Hippocampal formation (tissue), 2 donors: ENCODE data around the gene NCKIPSD.
A peak's percentile ranks its signal among the peaks of the same experiment; 100 is the strongest.

Experiments used
- DNase-seq, 2 donors: peaks; one replicate each; lab custom pipeline; 2025; lab: John Stamatoyannopoulos, UW

Gene NCKIPSD

DNA sequence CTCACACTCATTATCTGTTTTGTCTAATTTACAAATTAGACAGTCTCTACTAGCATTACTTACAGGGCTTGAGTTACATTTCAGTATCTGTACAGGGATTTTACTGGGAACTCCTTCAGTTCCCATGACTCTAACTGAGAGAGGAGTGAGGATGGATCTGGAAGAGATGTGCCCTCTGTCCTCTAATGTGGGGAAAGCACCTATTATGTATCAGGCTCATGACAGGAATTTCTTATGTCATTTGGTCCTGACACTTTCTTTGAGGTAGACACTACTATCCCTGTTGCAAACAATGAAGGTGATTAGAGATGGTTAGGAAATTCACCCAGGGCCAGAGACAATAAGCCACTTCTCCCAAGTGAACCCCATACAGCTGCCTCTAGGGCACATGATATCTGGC lies 10.9 kb upstream of the NCKIPSD start:
- no peak for DNase-seq

DNA sequence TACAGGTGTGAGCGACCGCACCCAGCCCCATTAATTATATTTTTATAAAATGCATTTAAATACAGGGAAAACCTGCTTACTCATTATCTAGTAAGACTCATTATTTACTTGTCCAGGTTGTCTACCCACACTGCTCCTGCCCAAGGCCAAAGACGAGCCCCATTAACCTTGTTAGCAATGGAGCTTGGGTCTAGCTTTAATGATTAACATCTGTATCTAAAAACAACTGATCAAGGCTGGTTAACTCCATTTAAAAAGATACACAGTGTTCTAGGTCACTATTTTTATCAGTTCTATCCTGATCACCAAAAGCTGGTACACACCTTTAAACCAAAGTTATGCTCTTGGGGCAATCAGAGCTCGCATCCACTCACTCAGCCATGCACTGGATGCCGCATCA lies 10.4 kb upstream of the NCKIPSD start:
- no peak for DNase-seq

DNA sequence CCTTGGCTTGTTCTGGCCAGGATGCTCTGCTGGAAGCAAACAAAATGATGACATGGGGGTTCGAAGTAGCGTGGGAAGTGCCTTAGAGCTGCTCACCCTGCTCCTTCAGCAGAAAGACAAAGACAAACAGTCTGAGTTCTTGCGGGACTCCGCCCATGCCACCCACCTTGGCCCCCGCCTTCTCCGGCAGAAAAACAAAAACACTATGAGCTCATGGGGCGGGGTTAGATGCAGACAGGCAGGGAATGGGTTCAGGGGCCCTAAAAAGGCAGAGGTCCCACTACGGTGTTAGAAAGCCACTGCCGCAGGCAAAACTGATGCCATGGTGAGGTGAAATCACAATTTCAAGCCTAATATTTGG lies 9.7 kb upstream of the NCKIPSD start:
- DNase-seq = peak in 1 of 2 donors; percentile 16

DNA sequence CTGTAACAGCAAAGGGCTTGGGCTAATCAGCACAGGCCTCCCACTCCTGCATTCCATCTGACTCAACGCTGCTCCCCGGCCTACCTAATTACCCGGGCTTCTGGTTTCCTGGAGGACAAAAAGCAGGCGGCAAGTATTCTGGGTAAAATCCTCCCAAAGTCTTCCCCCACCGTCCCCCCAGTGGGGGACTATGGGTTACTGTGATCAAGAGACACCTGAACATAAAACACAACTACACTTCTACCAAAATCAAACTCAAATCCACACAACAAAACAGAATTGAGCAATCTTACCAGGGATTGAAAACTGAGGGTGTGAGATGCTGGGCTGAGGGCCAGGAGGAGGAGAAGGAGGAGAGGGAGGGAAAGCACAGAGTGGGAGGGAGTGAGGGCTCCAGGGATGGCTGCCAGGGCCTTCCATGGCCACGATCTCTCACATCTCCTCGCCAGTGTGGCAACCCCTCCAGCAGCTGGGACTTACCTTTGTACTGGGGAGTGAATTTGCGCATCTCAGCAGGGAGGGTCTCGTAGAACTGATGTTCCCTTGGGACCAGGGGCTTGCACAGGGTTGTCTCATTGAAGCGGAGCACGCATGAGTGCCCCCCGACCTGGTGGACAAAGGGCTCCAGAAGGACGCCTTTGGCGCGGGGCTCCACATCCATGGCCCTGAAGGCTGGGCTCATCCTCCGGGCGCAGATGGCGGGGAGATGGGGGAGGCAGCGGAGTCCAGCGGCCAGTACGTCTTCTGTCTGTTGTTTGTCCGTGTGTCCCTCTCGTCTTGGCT lies 9.1 kb upstream of the NCKIPSD start:
- peak; percentile 56 to 71 for DNase-seq

DNA sequence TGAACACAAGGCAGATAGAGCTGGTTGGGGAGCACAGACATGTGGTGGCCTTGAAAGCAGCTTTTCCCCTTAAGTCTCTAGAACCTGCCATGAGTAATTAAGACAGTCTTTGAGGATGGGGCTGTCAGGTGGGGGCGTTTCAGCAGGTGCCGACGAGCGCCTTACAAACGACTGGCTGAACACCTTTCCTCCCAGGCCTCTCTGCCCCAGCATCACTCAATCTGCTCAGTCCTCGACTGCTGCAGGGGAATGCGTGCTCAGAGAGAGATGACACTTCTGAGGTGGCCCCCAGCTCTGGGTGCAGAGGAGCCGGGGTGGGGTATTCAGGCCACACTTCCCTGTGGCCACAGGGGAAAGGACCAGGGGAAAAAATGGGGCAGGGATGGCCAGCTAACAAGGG lies 8.1 kb upstream of the NCKIPSD start:
- DNase-seq = no peak

DNA sequence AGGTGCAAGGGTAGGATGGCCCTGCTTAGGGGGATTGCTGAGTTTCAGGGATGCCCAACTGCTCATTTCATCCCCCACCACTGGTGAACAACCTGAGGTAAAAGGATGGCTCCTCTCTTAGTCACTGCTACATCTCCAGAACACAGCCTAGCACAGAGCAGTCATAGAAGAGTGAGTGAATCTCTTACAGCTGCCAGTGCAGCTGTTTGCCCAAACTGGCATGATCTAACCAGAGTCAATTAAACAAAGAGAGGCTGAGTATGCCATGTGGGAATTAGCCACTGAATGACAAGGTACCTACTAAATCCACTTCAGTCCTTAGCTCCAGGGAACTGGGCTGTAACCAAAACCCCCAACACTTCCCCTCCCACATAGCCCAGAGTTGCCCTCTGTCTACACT lies 6.8 kb upstream of the NCKIPSD start:
- no peak for DNase-seq

DNA sequence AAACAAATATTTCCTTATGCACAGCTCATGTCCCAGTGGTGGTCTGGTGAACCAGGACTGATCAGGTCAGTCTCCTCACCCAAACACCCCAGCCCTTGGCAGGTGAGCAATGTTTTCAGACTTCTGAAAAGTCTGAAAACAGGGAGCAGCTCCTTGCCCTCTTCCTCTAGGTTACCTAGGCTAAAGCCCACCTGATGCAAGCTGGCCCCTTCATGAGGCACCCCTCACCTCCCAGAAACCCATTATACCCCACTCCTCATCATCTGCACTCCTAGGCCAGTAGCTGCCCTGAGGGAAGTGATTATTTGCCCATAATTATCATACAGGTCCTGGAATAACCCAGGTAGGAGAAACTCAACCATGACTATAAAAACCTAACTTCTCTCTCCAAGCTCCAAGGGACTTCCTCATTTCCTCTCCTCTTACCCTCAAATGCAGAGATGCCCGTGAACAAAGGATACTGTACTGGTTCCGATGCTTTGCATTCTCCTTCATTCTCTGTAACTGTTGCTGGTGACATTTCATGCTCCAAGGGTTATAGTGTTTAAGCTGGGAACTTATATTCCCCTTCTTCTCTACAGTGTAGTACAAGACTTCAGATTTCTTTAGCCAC lies 5.2 kb upstream of the NCKIPSD start:
- no peak for DNase-seq

DNA sequence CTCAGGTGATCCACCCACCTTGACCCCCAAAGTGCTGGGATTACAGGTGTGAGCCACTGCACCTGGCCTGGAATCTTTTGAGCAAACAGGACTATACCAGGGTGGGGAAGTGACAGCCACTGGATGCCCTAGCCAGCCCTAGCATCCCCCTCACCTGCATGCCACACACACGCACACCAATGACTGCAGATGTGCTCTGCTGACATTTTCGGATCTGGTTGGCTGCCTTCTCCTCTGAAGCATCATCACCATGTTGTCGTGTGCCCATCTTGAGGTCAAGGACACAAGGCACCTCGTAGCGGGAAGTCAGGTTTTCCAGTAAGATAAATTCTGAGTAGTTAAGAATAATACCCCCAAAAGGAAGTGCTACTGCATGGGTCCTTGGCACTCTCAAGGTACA lies 3.7 kb upstream of the NCKIPSD start:
- no peak for DNase-seq

DNA sequence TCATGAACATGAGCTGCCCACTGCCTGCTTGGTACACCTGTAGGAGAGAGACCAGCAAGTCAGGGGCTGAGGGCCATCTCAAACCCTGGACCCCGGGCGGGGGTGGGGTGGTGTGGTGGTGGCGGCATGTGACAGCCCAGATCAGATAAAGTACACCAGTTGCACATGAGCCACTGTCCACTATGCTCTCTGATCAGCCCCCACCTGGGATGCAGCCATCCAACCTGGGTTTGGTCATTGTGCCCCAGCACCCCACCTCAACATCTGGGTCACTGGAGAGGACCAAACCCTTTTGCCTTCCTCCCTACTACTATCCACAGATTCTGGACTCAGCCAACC lies 3.0 kb upstream of the NCKIPSD start:
- no peak for DNase-seq

DNA sequence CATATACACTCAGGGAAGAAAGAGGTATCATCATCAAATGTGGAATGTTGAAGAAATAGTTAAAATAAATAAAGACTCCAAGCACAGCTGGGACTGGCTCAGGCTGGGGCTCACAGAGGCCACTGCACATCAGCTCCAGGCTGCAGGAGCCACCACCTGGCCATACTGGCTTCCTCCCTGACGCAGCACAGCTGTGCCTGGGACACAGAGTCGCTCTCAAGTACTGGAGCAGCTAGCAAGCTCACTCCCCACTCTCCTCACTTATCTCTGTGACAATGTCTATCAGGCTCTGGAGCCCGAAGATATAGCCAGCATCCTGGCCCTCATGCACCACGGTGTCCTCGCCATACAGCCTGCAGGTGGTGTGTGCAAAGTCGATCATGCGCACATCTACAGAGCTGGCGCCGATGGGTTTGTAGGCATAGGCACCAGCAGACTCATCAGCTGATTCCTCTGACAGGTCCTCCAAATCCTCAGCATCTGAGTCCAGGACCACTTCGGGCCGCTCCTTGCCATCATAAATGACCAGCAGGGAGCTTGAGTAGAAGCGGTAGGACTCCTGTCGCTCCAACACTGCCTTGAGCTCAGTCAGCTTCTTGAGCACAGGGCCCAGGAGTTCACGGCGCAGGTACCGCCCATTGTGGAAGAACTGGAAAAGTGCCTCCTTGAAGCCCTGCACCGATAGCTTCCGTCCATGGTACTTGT lies 2.5 kb upstream of the NCKIPSD start:
- DNase-seq = no peak

DNA sequence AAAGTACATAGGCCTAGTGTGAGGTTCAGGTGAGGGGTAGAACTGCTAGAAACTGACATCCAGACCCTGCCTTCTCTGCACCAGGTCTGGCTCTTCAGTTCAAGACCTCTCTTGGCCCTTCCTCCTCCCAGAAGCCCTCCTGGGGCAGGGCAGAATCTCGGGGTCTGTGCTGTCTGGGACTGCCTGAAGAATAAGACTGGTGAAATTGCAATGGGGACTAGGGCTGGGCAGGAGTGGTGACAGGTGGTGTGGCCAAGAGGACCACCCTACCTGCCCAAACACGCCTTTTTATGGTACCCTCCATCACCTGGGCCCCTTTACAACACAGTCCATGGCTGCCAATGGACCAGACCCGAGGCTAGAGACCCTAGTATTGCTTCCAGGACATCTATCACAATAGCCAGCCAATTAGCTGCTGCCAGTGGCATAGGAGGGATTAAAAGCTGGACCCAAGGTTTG lies 1.5 kb upstream of the NCKIPSD start:
- no peak for DNase-seq

DNA sequence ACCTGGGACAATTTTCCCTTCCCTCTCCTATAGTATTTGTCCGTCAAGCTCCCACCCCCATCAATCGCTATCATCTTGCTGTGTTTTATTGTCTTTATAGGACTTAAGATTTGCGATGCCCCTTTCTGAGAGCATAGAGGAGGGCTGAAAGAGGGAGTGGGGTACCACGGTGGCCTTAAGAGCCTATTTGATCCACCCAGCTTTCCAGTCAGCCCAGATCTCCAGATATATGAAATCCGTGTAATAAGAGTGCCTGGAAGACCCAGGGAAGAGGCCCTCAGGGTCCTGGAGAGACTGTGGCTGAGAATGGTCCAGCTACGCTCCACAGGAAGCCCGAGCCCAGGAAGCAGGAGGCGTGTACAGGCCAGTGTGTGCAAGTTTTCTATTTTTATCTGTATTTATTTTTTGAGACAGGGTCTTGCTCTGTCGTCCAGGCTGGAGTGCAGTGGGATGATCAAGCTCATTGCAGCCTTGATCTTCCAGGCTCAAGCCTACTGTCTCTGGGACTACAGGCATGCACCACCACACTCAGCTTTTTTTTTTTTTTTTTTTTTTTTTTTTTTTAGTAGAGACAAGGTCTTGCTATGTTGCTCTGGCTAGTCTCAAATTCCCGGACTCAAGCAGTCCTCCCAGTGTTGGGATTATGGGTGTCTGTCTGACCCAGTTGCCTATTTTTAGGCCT lies 964 bp upstream of the NCKIPSD start:
- DNase-seq = no peak

DNA sequence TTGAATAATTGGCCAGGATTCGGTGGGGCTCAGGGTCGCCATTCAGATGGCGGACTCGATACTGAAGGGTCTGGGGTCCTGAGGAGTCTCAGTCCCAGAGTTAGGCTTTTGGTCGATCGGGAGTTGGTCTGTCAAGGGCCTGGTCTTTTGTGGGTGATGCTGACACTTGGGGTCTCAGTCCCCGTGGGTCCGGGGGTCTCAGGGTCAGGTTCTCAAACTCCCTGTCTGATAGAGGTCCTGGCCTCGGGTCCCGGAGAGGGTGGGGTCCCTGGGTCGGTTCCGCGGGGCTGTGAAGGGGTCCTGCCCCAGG lies 467 bp downstream of the NCKIPSD start:
- no peak for DNase-seq

DNA sequence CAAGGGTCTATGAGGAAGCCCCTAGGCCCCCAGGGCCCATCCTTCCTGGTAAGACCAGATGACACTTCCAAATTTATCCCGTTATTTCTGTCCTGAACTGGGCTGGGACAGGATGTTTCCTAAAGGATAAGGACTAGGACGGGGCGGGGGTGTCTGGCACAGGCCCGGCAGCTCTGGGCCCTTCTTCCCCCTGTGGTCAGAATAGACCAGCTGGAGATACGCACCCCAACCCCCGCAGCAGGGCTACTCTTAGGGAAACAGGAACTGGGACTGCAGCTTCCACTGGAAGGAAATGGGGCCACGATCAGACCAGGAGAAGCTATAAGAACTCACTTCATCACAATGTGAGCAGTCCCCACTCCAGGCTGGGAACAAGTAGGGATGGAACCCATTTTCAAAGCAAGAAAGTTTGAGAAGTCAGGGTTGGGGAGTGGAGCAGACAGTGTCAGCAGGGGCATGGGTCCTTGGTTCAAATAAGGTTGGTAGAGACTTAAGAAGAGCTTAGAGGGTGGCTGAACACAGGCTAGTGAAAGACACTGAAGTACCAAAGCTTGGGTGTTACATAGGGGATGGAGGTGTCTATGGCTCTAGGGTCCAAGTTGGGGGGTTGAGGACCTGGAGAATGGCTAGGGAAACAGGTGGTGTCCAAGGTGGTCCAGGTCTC lies 1.1 kb downstream of the NCKIPSD start:
- no peak for DNase-seq

DNA sequence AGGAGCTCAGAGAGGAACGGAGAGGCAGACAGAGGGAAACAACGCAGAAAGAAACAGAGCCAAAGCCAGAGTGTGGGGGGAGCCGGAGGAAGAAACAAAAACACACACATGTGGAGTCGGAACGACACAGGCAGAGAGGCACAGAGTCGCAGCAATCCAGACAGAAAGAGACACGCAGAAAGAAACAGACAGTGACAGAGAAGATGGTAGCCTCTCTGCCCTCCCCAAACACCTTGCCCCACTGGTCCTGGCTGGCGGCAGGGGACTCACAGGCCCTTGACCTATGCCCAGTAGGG lies 1.7 kb downstream of the NCKIPSD start:
- no peak for DNase-seq

DNA sequence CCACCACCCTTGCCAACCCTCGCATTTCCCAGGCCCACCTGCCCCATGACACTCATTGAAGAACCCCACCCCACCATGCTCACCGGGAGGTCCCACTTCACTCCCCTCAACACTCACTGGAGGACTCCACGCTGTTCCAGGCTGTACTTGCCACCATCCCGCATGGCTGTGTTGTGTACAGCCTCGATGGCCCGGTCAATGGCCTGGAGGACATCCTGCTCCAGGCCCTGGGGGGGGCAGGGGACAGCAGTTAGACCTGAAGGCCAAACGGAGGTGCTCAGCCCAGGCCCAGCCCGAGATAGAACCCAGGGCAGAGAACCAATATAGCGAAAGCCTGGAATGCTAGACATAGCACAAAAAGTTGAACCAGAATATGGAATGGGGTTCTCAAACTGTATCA lies 2.9 kb downstream of the NCKIPSD start:
- no peak for DNase-seq

DNA sequence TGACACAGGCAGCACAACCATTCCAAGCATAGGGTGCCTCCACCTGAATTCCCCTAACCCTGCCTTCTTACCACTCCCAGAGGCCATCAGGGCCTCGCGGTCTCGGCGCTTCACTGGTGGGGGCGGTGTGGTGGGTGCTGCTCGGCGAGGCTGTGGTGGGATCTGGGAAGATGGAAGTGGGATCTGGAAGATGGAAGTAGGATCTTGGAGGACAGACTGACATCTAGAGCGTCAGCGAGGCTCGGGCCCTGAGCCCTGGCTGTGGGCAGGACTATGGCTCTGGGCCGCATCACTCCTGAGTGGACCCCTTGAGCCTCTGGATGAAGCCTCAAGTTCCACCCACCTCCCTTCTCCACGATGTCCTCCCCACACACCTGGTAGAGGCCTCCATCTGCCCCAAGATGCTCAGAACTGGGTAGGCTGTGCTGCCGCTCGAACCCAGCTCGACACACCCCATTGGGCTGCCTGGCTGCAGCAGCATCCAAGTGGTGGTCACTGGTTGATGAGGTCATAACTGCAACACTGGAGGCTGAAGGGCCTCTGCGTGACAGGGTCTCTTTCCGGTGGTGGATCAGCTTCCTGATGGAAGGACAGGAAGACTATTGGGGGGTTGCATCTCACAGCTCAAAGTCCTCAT lies 3.6 kb downstream of the NCKIPSD start:
- no peak for DNase-seq

DNA sequence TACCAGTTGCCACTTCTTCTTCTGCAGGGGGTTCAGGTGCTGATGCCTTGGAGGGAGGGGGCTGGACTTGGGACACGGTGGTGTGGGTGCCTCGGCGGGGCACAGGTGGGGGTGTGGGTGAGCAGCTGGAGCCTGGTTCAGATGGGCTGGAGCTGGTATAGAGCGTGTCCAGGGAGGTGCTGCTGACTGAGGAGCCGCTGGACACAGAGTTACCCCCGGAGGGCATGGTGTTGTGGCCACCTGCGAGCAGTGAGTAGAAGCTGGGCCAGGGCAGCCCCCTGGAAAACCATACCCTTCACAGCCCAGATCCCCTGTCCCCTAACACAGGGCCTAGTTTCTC lies 4.2 kb downstream of the NCKIPSD start:
- no peak for DNase-seq

DNA sequence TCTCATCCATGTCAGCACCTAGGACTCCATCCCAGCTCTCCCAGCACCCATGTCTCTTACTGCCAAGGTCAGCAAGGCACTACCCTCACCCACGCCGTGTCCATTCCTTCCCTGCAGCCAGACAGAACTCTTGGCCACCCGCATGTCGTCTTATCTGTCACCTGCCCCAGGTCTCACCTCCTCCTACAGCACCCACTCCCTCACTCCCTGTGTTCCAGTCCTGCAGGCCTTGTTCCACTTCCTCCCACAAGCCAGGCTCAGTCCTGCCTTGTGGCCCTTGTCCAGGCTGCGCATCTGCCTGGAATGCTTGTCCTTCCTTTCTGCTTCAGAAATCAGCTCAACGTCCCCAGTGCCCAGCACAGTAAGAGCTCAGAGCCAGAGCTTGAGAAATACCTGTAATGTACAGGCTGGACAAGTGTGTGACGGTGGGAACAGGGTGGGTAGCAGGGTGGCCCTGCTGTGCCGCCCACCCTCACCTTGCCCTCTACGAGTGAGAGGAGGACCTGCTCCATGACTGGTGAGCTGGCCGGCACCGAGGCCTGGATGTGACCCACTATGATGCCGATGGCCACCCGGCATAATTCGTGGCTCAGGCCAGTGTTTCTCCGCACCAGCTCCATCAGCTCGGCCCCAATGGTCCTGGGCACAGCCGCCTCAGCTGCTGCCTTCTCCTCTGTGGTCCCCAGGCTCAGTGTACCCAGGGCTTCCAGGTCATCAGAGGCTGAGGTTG lies 4.7 kb downstream of the NCKIPSD start:
- DNase-seq = no peak

DNA sequence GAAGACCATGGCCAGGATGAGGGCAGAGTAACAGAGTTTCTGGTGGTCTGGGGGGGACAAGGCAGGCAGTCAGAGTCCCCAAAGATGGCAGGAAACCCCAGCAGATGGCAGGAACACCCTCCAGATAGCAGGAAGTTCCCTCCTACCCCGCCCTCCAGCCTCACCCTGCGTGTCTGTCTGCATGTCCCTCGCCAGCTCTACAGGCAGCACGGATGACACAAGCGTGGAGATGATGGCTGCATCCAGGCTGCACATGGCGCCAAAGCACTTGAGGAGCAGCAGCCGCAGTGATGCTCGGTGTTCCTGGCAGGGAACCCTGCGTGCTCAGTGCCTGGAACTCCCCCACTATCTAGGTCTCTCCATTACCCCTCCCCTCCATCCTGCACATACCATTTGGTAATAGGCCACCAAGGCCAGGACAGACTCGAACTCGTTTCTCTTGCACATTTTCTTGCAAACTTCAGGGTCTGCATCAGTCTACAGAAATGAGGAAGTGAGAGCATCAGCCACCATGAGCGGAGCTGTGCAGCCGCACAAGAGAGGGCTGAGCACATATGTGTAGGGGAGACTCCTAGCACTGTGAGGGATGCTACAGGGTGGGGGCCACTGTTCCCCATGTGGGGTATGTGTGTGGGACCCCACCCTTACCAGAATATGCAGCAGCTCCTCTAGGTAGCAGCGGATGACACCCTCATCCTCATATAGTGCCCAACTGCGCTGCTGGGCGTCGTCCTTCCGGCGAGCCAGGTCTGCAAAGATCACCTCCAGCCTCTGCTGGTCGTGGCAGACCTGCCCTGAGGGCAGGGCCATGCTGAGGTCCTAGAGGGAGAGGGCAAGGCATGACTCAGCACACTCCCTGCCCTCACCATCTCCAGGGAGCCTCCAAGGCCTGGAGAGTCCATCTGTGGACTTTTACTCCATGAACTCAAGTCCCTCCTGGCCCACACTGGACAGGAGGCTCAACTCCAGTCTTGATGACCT lies 6.0 kb downstream of the NCKIPSD start:
- no peak for DNase-seq
